ENCODE data around the gene GRHL1.

GRHL1 gene

DNA sequence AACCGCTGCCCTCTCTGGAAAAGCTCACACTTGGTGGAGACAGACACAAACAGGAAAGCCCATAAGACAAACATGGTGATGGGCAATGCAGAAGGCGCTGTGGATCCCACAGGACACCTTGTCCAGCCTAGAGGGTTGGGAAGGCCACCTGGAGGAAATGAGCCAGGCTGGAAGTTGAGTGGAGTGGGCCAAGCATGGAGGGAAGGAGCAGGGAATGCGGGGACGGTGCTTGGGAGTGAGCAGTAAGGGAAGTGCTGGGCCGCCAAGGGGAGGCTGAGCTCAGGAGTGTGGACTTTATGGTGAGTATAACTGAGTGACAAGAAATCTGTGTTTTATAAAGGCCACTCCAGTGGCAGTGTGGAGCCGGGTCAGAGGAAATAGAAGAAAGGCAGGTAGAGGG is 2.8 kb upstream of the GRHL1 start:
- DNase-seq (ENCODE audit: low read depth in 3 of 3): no peak

DNA sequence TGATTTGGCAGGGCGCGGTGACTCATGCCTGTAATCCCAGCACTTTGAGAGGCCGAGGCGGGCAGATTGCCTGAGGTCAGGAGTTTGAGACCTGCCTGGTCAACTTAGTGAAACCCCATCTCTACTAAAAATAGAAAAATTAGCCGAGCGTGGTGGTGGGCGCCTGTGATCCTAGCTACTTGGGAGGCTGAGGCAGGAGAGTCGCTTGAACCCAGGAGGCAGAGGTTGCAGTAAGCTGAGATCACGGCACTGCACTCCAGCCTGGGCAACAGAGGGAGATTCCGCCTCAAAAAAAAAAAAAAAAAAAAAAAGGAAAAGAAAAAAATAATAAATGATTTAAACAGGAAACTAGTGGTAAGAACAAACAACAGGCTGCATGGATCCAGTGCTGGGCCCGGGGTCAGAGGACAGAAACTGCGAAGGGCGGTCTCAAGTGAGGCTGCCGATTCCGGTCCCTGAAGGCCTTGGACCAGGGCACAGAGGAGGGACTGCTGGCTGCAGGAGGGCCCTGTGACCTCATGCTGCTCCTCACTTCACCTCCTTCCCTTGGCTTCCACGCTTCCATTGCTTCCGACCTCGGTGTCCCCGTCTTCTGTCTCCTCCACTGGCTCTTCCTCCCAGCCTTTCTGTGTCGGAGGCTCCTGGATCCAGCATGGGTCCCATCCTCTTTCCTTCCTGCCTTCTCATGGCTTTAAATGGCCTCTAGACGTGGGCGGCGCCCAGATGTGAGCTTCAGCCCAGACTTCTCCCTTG is 2.1 kb upstream of the GRHL1 start:
- DNase-seq (ENCODE audit: low read depth in 3 of 3): no peak

DNA sequence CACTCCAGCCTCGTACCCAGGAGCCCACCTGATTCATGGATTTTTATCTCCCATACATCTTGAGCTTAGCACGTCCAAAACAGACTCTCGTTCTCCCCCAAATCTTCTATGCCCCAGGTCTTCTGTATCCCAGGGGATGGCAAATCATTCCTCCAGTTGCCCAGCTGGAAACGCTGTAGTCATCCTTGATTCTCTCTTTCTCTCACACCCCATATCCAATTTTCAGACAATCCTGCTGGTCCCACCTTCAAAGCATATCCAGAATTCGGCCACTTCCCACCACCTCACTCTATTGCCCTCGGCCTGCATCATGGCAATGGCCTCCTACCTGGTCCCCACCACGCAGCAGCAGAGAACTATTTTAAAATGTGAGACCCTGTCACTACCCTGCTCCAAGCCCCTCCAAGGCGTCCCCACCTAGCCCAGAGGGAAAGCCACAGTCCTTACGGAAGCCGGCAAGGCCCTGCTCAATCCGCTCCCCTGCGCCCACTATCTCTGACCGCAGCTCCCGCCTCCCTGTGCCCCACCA is 1.4 kb upstream of the GRHL1 start:
- no peak for DNase-seq (ENCODE audit: low read depth in 3 of 3)

DNA sequence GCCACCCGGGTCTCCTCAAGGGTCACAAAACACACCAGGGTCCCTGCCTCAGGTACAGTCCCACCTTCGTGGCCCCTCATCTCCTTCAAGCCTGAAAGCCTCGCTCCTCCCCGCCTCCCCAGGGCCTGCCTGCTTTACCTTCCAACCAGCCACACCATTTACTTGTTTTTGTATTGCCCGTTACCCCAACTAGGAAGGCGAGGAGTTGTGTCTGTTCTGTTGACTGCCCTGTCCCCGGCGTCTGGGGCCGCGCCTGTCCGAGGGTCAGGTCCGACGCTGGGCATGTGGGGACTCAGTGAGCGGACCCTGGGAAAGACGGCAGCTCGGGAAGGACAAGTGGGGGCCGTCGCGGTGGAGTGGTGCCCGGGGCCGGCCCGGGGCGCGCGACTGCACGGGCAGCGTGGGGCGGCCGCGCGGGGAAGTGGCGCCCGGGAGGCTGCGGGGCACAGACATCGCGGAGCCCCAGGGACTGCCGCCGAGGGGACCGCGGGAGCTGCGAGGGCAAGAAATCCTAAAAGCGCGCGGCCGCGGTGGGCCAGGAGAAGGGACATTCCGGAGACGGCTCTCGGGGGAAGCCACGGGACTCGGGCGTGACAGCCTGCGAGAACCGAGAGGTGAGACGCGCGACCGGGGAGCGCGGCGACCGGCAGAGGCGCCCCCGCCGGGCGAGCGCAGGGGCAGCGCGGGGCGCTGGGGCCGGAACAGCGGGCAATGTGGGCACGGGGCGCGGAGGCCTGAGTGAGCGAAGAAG is 797 bp upstream of the GRHL1 start:
- DNase-seq (ENCODE audit: low read depth in 3 of 3): peak in 2 of 3 experiments; percentile 13 to 24

DNA sequence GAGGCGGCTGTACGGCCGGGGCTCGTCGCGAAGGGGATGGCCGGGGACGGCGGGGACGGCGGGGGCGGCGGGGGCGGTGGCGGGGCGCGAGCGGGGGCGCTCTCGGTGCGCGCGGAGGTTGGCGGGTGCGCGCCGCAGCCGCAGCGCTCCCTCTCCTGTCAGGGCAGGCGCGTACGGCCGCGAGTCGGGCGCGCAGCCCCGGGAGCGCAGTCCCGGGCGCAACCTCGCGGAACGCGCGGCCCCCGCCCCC is 296 bp upstream of the GRHL1 start:
- DNase-seq (ENCODE audit: low read depth in 3 of 3): no peak

DNA sequence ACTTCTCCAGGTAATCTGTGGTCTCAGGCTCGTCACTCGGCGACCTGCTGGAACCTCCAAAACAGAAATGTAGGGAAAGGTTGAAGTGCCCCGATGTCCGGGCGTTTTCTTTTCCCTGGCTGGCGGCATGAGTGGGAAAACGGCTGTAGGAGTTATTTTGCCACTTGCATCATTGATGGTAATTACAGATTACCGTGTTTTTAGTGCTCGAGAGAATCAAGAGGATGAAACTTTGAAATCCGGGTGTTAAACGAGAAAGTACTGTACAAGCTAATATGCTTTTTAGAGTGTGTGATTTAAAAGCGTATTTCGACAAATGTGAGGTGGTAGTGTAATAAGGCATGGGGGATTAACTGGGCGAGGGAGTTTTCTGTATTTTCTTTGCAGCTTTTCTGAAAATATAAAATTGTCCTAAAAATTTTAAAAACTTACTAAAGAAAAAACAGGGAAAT is 819 bp downstream of the GRHL1 start:
- DNase-seq (ENCODE audit: low read depth in 3 of 3): no peak

DNA sequence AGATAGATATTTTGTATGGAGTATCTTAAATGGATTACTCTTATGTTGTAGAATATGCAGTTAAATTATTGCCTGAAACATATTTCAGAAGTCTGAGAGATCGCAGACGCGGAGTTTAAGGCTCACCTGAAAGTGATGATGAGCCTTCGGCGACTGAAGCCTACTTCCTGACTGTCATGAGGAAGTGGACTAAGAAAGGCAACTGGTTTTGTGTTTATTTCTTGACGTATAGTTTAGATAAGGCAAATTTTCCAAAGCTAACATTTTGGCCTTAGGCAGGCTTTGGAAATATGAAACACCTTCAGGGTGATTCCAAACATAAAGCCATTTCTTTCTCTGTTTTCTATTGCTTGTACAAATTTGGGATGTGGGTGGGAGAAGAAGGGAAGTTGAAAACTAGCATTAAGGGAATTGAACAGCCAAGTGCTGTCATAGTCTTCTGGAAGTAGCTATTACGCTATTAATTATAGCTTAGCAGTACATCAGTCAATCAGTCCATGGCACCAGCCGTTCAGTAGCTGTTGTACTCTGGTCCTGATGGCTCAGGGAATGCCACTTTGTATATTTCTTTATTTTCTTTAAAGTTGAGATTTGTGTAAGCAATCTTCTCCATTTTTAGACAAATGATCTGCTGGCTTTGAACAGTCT is 1.5 kb downstream of the GRHL1 start:
- DNase-seq (ENCODE audit: low read depth in 3 of 3): no peak

DNA sequence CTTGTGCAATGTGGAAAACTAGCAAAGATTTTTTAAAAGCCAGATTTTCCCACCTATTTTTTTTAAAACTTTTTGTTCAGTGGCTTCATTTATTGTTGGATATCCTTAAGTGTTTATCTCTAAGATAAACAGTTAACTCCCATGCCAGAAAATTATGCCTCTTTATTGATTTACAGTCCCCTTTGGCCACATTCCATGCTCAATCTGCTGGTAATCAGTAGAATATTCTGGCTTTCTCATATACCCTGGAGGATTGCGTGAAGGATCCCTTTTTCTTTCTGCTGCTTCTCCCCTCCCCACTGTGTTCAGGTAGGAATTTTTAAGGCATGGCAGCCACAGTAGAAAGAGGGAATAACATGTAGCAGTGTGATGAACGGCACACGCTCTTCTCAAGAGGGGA is 2.6 kb downstream of the GRHL1 start:
- DNase-seq (ENCODE audit: low read depth in 3 of 3): no peak

DNA sequence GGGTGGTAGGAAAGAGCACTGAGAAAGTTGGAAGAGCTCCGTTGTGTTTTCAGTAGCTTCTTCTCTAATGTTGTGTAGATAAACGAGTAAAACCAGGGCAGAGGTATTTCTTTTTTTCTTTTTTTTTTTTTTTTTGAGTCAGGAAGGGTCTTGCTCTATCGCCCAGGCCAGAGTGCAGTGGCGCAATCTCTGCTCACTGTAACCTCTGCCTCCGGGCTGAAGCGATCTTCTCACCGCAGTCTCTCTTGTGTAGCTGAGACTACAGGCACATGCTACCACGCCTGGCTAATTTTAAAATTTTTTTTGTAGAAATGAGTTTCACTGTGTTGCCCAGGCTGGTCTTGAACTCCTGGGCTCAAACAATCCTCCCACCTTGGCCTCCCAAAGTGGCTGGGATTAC is 6.6 kb downstream of the GRHL1 start:
- no peak for DNase-seq (ENCODE audit: low read depth in 3 of 3)

DNA sequence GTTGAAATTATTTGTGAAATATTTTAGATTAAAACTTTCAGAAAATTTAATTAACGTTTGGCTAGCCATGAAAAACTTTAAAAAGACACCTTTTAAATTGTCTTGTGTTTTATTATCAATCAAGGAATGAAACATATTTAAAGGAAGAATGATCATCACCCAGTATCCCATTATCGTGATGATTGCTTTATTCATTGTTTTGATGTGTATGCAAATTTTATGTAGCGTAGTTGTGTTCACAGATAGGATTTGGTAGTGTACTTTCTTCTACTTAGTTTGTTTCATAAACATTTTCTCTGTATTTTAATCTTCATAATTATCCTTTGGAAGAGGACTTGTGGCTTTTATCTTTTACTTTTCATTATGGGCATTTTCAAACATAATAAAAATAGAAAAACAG is 7.8 kb downstream of the GRHL1 start:
- DNase-seq (ENCODE audit: low read depth in 3 of 3): no peak

DNA sequence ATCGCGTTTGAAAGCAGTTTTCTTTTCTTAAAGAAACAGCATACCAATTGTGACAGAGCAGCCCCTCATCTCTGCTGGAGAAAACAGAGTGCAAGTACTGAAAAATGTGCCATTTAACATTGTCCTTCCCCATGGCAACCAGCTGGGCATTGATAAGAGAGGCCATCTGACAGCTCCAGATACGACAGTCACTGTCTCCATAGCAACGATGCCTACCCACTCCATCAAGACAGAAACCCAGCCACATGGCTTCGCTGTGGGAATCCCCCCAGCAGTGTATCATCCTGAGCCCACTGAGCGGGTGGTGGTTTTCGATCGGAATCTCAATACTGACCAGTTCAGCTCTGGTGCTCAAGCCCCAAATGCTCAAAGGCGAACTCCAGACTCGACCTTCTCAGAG is 9.5 kb downstream of the GRHL1 start:
- no peak for DNase-seq (ENCODE audit: low read depth in 3 of 3)

DNA sequence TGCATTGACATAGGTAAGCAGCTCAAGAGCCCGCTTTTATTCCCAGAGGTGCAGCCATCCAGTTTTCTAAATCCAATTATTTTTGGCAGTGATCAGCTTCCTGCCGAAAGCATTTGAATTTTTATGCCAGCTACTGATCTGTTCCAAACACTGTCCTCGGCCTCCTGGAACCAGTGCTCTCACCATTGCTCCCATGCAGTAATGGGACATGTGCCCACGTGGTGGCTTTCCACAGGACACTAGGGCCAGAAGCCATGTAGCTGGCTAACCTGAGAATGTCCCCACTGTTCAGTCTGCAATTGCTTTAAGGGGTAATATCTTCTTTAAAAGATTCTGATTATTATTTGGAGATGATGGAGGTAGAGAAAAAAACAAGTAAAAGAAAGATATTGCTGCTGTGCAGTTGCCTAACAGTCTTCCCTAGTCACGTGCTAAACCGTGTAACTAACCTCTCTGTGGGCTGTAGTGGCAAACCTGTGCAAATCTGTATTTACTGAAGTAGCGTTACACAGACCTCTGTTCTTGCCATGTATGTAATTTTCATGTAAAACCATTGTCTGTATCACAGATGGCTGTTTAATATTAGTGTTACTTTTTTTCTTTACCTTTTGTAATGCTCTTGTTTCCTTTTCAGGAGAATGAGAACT is 13.0 kb downstream of the GRHL1 start:
- DNase-seq (ENCODE audit: low read depth in 3 of 3): no peak

DNA sequence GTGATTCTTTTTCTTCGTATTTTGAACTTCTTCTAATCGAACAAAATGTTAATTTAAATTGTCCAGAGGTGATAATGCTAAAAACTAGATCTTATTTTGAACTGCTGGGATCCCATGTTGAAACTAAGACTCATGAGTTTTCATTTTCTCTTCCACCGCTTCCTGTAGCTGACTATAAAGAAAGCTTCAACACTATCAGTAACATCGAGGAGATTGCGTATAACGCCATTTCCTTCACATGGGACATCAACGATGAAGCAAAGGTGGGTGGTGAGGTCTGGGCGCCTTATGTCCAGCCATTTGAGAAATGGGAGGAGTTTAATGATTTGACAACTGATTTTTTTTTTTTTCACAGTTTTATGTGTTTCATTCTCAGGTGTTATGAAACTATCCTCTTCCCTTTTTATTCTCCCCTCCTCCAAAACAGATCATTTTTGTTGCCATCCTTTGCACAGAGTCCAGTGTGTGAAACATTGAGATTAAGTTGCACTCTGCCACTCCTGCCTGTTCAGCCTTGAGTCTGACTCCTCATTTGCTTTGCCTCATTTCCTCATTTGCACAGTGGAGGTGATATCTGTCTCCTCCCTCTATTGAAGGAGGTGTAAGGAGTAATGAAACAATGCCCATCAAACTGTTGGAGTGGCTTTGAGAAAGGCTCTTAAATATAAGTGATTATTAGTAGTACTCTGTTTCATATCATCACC is 13.8 kb downstream of the GRHL1 start:
- DNase-seq (ENCODE audit: low read depth in 3 of 3): no peak

DNA sequence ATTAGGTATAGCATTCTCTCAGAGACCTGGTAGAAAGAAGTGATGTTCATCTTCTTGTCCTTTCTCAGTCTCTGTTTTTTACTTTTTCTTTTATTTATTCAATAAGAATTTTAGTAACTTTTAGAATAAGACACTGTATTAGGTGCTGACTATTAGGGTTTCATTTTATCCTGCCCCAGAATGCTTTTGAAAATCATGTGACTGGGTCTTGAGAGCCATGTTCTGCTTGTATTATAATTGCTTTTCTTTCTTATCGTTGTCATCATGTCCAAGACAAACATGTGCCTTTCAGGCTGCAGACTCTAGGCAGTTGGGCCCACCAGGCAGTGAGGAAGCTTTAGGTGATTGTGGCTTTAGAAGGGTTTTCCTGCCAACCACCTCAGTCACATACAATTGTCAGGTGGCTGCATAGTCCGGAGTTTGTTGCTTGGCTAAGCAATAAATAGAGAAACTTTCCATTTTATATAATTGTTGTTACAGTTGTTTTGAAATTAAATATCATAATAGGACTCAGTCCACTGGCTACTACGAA is 15.1 kb downstream of the GRHL1 start:
- no peak for DNase-seq (ENCODE audit: low read depth in 3 of 3)

DNA sequence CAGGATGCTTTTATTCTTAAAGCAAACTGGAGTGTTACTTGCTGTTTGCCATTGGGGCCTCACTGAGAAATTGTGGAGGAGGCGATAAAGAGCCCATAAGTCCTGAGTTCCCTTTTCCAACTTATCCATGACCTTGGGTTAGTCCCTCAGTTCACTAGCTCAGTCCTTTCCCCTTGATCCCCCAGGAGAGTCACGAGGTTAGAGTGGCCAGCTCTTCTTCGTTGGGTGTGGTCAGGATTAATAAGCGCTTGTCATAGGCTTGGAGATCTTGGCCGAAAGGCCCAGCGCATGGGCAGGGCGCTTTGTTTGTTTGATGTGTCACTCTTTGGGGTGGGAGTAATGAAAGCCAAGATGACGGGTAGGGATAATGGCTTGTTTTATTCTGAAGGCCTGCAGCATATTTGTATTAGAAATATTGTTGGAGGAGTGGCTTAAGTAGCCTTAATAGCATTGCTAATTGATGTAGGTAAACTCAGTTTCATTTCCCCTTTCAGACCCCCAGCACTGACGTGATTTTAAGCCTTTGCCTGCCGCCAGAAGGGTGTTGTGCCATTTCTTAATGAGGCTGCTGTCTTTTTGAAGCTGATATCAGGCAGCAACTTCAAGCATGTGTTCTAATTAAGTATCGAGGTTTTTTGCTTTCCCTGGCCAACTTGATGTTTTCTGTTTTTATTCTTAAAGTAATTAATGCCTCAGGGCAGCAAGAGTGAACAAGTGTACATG is 15.7 kb downstream of the GRHL1 start:
- DNase-seq (ENCODE audit: low read depth in 3 of 3): no peak

DNA sequence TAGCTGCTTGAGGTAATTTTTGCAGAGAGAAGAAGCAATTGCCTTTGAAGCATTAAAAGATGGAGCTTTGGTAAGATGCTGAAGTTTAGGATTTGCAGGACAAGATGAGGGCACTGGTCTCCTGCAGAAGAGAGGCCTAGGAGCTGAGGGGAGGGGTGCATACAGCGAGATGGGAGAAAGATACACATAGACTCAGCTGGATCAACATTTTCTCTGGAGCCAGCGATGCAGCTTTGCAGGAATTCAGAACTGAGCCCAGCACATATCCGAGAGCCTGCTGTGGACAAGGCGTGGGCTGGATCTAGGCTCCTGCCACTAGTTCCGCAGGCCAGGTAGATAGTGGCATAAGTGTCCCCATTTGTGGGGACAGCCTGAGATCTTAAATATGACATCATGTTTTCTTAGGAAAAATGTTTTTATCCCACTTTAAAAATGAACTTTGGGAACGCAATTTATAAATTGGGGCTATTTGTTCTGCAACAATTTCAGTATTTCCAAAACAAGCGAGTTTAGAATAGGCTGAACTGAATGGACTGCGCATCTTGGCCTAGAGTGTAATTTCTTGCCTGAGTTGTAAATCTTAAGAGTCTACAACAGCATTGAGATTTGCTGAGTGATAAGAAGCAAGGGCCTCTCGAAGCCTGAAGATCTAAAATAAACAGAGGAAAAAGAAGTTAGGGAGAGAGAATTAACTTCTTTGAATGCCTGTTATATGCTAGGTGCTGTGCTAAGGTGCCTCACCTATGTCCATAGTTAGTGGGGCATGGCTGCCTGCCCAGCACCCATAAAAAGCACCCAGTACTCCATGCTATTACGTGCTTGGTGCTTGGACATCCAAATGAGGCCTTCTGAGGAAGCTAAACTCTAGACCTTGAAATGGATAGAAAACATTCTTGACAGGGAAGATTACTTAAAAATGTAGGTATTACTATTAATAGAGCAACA is 17.3 kb downstream of the GRHL1 start:
- no peak for DNase-seq (ENCODE audit: low read depth in 3 of 3)

DNA sequence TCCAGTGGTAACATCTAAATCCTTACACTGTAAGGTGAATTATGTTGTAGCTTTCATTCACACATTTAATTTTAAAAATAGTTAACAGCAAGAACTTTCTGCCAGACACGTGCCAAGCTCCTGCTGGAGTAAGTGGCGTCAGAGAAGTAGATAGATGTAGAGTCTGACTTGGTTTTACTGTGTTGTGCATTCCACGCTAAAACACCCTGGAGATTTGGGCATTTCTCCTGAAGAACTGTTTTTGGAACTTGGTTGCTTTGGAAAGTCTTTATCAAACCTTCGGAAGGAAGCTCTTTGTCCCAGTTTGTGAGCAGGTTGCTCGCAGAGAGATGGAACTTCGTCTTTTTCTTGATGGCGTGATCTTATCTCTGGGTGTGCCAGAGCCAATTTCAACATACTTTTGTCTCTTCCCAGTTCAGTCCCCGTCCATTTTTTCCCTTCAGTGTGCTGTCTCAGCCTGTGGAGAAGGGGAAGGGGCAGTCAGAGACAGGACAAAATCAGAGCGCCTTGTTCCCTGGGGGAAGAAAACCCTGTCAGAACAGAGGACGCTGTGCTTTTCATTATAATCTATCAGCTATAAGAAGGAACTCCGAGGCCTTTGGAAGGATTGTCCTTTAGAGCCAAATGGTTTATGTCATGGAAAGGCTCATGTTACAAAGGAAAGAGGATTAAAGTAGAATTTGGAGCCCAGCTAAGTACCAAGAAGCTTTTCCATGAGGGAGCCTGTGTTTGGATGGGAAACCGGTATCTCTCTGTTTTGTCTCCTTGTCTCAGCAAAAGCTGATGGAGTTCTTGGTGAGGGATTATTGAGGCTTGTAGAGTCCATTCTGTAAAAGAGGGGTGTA is 18.9 kb downstream of the GRHL1 start:
- DNase-seq (ENCODE audit: low read depth in 3 of 3): no peak

DNA sequence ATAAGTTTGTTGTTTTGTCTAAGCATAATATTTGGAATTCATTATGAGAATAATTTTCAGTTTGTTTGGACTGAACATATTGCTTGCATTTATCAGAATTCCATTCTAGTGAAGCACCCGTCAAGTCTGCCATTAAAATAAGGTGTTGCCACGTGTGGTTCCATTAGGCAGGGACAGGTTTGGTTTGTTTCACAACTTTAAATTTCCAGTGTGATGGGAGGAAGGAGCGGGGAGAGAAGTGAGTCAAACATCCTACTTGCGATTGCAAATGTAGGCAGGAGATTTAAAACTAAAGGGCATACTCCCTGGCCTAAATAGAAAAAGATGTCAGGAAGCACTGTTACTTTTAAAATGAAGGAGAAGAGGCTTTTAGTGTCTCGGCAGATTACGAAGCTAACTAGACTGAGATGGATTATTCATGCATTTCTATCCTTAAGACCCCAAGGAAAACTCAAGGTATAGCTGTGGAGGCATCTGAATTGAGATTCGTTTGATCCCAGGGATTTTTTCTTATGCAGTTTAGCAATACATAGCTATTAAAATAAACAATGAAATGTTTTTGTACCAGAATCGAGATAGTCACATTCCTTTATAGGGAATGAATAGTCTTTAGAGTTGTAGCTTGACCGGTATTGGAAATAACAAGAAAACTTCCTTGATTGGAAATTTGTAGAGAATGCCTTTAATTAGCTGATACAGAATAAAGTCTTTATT is 19.8 kb downstream of the GRHL1 start:
- no peak for DNase-seq (ENCODE audit: low read depth in 3 of 3)

All from stimulated activated CD4-positive, alpha-beta T cell treated with anti-CD3 and anti-CD28 coated beads, TNF-alpha, amount 100 ng/mL, for 4 hours (primary cell).